Osteocyte (in vitro differentiated cells): ENCODE results near the gene CACNG4. TPM values are rescaled to one million over a fixed set of nuclear protein-coding genes. Genes with fewer than 3 reads are reported as not detected.

Experiments
- DNase-seq: peaks from one replicate; pipeline ENCODE4 v3.0.0; 2021; ENCODE audit warnings: mixed read lengths; ENCODE audit not compliant: unreplicated experiment; ENCODE audit errors: extremely low spot score
- H3K27ac Mint-ChIP-seq: one replicate; pipeline ENCODE4 v1.8.0; 2021; ENCODE audit warnings: mild to moderate bottlenecking, mixed read lengths; ENCODE audit not compliant: unreplicated experiment
- H3K27me3 Mint-ChIP-seq: one replicate; pipeline ENCODE4 v1.8.0; 2021; ENCODE audit warnings: mixed read lengths; ENCODE audit not compliant: unreplicated experiment
- H3K36me3 Mint-ChIP-seq: one replicate; pipeline ENCODE4 v1.8.0; 2021; ENCODE audit warnings: mixed read lengths; ENCODE audit not compliant: unreplicated experiment
- H3K4me1 Mint-ChIP-seq: one replicate; pipeline ENCODE4 v1.8.0; 2021; ENCODE audit warnings: mixed read lengths; ENCODE audit not compliant: unreplicated experiment
- H3K4me3 Mint-ChIP-seq: one replicate; pipeline ENCODE4 v1.8.0; 2021; ENCODE audit warnings: mild to moderate bottlenecking, moderate library complexity, mixed read lengths; ENCODE audit not compliant: unreplicated experiment
- H3K9me3 Mint-ChIP-seq: one replicate; pipeline ENCODE4 v1.8.0; 2021; ENCODE audit warnings: mixed read lengths; ENCODE audit not compliant: unreplicated experiment
- CTCF ChIP-seq: fragments of 200-600 bp; sonication (generic); IDR thresholded peaks from 2 replicates; pipeline ENCODE4 v1.5.0; 2021; ENCODE audit warnings: antibody characterized with exemption, mild to moderate bottlenecking, moderate library complexity
- total RNA-seq: library from RNA; stranded (reverse); gene quantifications from 2 replicates; pipeline ENCODE4 v1.2.1, GENCODE V29; 2021

Gene CACNG4
- total RNA-seq, 1 donor from 2014 or later: 5.6 TPM

DNA sequence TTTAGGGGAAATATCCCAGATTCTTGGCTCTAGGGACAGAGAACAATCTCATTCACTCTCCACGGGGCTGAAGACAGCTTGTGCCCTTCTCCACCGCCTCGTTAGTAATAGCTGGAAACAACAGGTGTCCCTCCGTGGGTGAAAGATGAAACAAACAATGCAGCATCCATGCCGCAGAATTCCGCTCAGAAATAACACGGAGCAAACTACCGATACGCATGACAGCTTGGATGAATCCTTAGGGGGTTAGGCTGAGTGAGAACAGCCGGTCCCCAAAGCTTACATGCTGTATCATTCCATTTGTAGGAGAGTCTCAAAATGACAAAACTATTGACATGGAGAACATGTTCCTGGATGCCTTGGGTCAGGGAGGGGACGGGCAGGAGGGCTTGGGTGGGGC is 50.5 kb downstream of the CACNG4 start:
- H3K36me3 Mint-ChIP-seq: no peaks in the 10 kb centered on the region
- no peak overlapping the region for H3K27ac Mint-ChIP-seq
- H3K4me1 Mint-ChIP-seq: peaks cover 7% of the 10 kb centered on the region
- DNase-seq: no peak
- no peaks in the 10 kb centered on the region for H3K27me3 Mint-ChIP-seq
- no peak for TF ChIP-seq CTCF
- H3K4me3 Mint-ChIP-seq: no peak overlapping the region
- peaks cover 2% of the 10 kb centered on the region for H3K9me3 Mint-ChIP-seq

DNA sequence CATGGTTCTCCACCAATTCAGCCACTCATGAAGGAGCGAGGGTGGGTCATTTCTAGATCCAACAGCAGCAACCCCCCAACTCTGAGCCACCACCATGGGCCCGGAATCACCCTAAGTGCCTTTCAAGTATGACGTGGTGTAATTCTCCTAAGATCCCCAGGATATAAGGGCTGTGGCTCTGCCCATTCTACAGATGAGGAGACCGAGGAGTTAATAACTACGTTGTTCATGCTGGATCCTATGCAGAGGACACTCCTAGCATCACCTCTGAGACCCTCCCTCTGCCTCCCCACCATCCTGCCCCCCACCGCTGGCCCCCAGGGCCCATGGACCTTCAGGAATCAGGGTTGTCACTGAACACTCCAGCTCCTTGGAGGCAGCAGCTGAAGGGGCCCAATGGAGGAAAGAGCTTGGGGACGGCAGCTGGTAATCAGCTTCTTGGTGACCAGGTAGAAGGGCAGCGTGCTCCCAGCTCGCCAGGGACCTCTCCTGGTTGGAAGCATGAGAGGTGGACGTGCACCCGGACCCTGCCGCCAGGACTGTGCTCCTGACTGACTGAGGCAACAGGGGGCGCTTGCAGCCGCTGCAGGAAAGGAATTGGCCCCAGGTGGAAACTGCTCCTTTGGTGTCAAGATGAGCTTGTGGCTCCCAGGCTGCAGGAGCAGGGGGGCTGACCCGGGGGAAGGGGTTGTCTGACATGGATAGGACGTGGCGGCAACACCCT is 51.7 kb downstream of the CACNG4 start:
- TF ChIP-seq CTCF: no peak
- Mint-ChIP-seq H3K27me3 (no peaks in the 10 kb centered on the region), H3K4me3 (no peak overlapping the region), H3K36me3 (no peaks in the 10 kb centered on the region), H3K4me1 (peaks cover 7% of the 10 kb centered on the region), H3K9me3 (no peaks in the 10 kb centered on the region), H3K27ac (no peak overlapping the region)
- DNase-seq: no peak

GRCh38 chr17:67017910-67018309 is 53.4 kb downstream of the CACNG4 start:
- Mint-ChIP-seq H3K27ac (no peak overlapping the region), H3K9me3 (no peaks in the 10 kb centered on the region), H3K36me3 (no peaks in the 10 kb centered on the region), H3K4me1 (peaks cover 7% of the 10 kb centered on the region), H3K4me3 (no peak overlapping the region), H3K27me3 (no peaks in the 10 kb centered on the region)
- no peak for TF ChIP-seq CTCF
- DNase-seq: no peak

- Mint-ChIP-seq H3K27ac (no peak overlapping the region), H3K4me1 (peaks cover 7% of the 10 kb centered on the region), H3K9me3 (no peaks in the 10 kb centered on the region), H3K4me3 (no peak overlapping the region), H3K27me3 (no peaks in the 10 kb centered on the region), H3K36me3 (no peaks in the 10 kb centered on the region)
- no peak for DNase-seq
- TF ChIP-seq CTCF: no peak
These were observed 54.2 kb downstream of the CACNG4 start for GRCh38 chr17:67018471-67019434.

- no peak for TF ChIP-seq CTCF
- no peaks in the 10 kb centered on the region for H3K27me3 Mint-ChIP-seq
- no peak overlapping the region for H3K4me3 Mint-ChIP-seq
- no peak overlapping the region for H3K27ac Mint-ChIP-seq
- no peak for DNase-seq
- H3K36me3 Mint-ChIP-seq: no peaks in the 10 kb centered on the region
- H3K4me1 Mint-ChIP-seq: peaks cover 7% of the 10 kb centered on the region
- H3K9me3 Mint-ChIP-seq: no peaks in the 10 kb centered on the region
These were observed 55.3 kb downstream of the CACNG4 start for GRCh38 chr17:67019809-67020208.
